NCI-H2107 treated with DMSO at 0.1 percent for 48 hours (cell line): ENCODE results near the gene SLC66A2.

Source experiments
- DNase-seq: peaks from one replicate; lab custom pipeline; 2025; ENCODE audit not compliant: unreplicated experiment; lab: John Stamatoyannopoulos, UW

The SLC66A2 gene

GRCh38 chr18:79952456-79952995 lies 1.1 kb upstream of the SLC66A2 start:
- no peak for DNase-seq

GRCh38 chr18:79950515-79951341 lies 725 bp downstream of the SLC66A2 start:
- no peak for DNase-seq

GRCh38 chr18:79949697-79950487 lies 1.6 kb downstream of the SLC66A2 start:
- DNase-seq: no peak

GRCh38 chr18:79948719-79949411 lies 2.6 kb downstream of the SLC66A2 start:
- peak; percentile 55 for DNase-seq

- DNase-seq: no peak
Observed at GRCh38 chr18:79947881-79948610, 3.4 kb downstream of the SLC66A2 start.

GRCh38 chr18:79947054-79947755 lies 4.2 kb downstream of the SLC66A2 start:
- DNase-seq: no peak

GRCh38 chr18:79945118-79946042 lies 6.1 kb downstream of the SLC66A2 start:
- DNase-seq: peak; percentile 78

GRCh38 chr18:79944746-79945117 lies 6.7 kb downstream of the SLC66A2 start:
- DNase-seq: no peak

- DNase-seq: peak; percentile 71
Observed at GRCh38 chr18:79944126-79944731, 7.2 kb downstream of the SLC66A2 start.

- DNase-seq: no peak
Observed at GRCh38 chr18:79943608-79944125, 7.8 kb downstream of the SLC66A2 start.

GRCh38 chr18:79942786-79943607 lies 8.5 kb downstream of the SLC66A2 start:
- DNase-seq: no peak

- DNase-seq: no peak
Observed at GRCh38 chr18:79942211-79942610, 9.2 kb downstream of the SLC66A2 start.

- no peak for DNase-seq
Observed at GRCh38 chr18:79941473-79942119, 9.9 kb downstream of the SLC66A2 start.

- no peak for DNase-seq
Observed at GRCh38 chr18:79940814-79941472, 10.5 kb downstream of the SLC66A2 start.

GRCh38 chr18:79940126-79940813 lies 11.2 kb downstream of the SLC66A2 start:
- DNase-seq: no peak

- DNase-seq: no peak
Observed at GRCh38 chr18:79939096-79939495, 12.4 kb downstream of the SLC66A2 start.
